ENCODE data around the gene AP1S1. TPM values are rescaled to one million over a fixed set of nuclear protein-coding genes. Genes with fewer than 3 reads are reported as not detected.
"Not testable (repeated sequence)": the region's sequence is repeated elsewhere in the genome, so short reads cannot be mapped to it uniquely, and the experiment has no call there.

AP1S1 gene
- 10 to 100 TPM; 14.5 to 35.4 (median 22.7) TPM for total RNA-seq

DNA sequence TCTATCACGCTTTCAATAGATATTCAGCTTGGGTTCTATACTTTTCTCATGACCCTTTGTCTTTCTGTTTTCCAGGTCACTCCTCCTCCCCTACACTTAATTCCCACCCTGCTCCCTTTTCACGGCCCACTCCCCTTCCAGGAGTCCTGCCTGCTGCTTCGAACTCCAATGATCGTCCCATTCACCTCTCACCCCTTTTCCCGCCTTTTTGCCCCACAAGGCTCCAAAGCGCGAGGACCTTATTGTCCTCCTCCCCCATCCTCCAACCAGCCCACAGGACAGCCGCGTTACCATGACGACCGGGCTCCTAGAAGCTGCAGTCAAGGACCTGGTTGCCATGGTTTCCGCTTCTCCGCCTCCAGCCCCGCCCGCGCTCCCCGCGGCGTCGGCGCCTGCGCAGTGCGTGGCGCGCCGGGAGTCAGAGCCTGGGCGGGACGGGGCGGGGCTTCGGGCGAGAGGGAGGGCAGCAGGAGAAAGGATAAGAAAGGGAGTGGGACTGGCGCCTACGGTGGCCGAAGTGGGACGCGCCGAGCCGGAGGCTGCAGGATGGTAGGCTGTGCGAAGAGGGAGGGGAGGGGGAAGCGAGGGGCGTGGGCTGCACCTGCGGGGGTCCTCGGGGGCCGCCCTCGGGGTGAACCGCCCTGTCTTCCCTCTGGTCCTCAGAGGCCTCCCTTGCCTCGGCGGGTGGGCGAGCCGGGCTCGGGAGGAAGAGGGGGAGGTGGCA is at the start of gene AP1S1:
Gene AP1S1 (plus strand): TSS at position 508 of the 724 bp plus-strand sequence. CDS start 39 bp downstream, at position 547.
- Histone ChIP-seq H3K9me3 (no peaks in the 10 kb centered on the region), H3K36me3 (peaks cover 0 to 27% (median under 1%) of the 10 kb centered on the region in 3 donors), H3K4me3 (peak within 1 kb of the TSS; percentile 53 to 80 (median 77)), H3K27me3 (peaks cover 0 to 4% of the 10 kb centered on the region in 2 donors), H3K27ac (peak within 1 kb of the TSS in 2 of 4 donors; percentile 35 to 72), H3K4me1 (peaks cover 0 to 16% (median 9%) of the 10 kb centered on the region in 4 donors)
- TF ChIP-seq POLR2A (IDR thresholded peaks at IDR 0.05) (peak in 1 of 2 donors; percentile 25), EP300 (IDR thresholded peaks at IDR 0.05) (peak in 1 of 2 donors; percentile 58)
- TF ChIP-seq, protein P1, sequence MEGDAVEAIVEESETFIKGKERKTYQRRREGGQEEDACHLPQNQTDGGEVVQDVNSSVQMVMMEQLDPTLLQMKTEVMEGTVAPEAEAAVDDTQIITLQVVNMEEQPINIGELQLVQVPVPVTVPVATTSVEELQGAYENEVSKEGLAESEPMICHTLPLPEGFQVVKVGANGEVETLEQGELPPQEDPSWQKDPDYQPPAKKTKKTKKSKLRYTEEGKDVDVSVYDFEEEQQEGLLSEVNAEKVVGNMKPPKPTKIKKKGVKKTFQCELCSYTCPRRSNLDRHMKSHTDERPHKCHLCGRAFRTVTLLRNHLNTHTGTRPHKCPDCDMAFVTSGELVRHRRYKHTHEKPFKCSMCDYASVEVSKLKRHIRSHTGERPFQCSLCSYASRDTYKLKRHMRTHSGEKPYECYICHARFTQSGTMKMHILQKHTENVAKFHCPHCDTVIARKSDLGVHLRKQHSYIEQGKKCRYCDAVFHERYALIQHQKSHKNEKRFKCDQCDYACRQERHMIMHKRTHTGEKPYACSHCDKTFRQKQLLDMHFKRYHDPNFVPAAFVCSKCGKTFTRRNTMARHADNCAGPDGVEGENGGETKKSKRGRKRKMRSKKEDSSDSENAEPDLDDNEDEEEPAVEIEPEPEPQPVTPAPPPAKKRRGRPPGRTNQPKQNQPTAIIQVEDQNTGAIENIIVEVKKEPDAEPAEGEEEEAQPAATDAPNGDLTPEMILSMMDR (IDR thresholded peaks at IDR 0.05) = peak in 1 of 5 experiments; percentile 14
- peak; percentile 85 to 87 for DNase-seq (ENCODE audit: low spot score in 2 of 2)
- 3% methylated on average over 33 to 48 of the region's 51 CpGs for WGBS, 2 donors

DNA sequence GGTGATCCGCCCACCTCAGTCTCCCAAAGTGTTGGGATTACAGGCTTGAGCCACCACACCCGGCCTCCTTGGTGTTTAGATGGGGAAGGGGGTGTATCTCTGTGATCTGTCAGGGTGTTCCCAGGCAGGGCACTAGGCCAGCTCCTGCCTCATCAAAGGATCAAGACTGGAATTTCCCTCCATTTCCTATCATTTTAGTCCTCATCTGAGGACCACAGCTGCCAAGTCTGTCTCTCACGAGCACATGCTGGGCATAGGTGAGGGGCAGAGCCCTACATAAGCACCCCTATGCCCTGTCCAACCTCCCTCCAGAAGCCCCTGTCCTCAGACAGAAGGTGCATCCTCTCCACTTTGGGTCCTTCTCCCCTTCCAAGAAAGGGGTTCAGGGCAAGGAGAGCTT is 49.5 kb upstream of the AP1S1 start:
- no peaks in the 10 kb centered on the region for H3K36me3 ChIP-seq
- H3K4me1 ChIP-seq = peaks cover 0 to 32% (median 9%) of the 10 kb centered on the region in 4 donors
- no peak for DNase-seq (ENCODE audit: low spot score in 2 of 2)
- no peak overlapping the region for H3K4me3 ChIP-seq
- TF ChIP-seq, protein P1 (IDR thresholded peaks at IDR 0.05) = no peak
- no peaks in the 10 kb centered on the region for H3K27me3 ChIP-seq
- H3K9me3 ChIP-seq = no peaks in the 10 kb centered on the region
- H3K27ac ChIP-seq = no peak overlapping the region
- WGBS, 2 donors = 66 to 73% methylated on average over 3 of the region's 3 CpGs

- not testable (repeated sequence) for H3K4me3 ChIP-seq; DNase-seq (ENCODE audit: low spot score in 2 of 2); H3K9me3 ChIP-seq; H3K36me3 ChIP-seq; H3K27me3 ChIP-seq; H3K27ac ChIP-seq
- peaks cover 0 to 27% (median 7%) of the 10 kb centered on the region in 4 donors for H3K4me1 ChIP-seq
- WGBS, 2 donors = 79% methylated on average over 5 of the region's 5 CpGs
Measured at GRCh38 chr7:101105248-101105647, 49.0 kb upstream of the AP1S1 start.

DNA sequence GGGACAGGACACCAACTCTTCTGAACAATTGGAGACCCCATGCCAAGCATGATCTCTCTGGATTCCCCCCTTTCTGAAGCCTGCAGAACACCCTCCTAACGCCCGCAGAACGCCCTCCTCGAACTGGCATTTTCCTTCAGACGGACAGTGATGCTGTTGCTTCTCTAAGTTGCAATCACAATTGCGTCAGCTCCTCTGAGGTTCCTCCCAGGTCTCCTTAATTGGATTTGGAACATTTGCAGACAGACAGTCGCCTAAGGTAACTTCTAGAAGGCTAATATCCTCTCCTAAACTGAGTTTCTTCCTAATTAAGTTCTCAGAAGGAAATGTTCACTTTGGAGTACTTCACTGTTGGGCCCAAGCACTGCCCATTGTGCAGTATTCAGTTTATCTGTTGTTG is 47.9 kb upstream of the AP1S1 start:
- TF ChIP-seq POLR2A (IDR thresholded peaks at IDR 0.05) = no peak
- TF ChIP-seq EP300 (IDR thresholded peaks at IDR 0.05) = no peak
- TF ChIP-seq, protein P1 (IDR thresholded peaks at IDR 0.05) = no peak
- no peak overlapping the region for H3K4me3 ChIP-seq
- no peaks in the 10 kb centered on the region for H3K9me3 ChIP-seq

GRCh38 chr7:101108330-101108857 is 45.9 kb upstream of the AP1S1 start:
- DNase-seq (ENCODE audit: low spot score in 2 of 2) = peak in 1 of 2 donors; percentile 64
- 40 to 48% methylated on average over 16 of the region's 16 CpGs for WGBS, 2 donors

More for the DNA sequence above, 47.9 kb upstream of the AP1S1 start:
- H3K27me3 ChIP-seq = no peaks in the 10 kb centered on the region
- H3K27ac ChIP-seq = no peak overlapping the region
- H3K36me3 ChIP-seq = no peaks in the 10 kb centered on the region
- H3K4me1 ChIP-seq = peaks cover 0 to 17% (median 0%) of the 10 kb centered on the region in 4 donors
- no peak for DNase-seq (ENCODE audit: low spot score in 2 of 2)
- 85 to 87% methylated on average over 7 of the region's 7 CpGs for WGBS, 2 donors

More at GRCh38 chr7:101108330-101108857, 45.9 kb upstream of the AP1S1 start:
- no peak for TF ChIP-seq POLR2A (IDR thresholded peaks at IDR 0.05)
- TF ChIP-seq, protein P1 (IDR thresholded peaks at IDR 0.05) = no peak
- TF ChIP-seq EP300 (IDR thresholded peaks at IDR 0.05) = peak in 1 of 2 donors; percentile 66
- H3K27me3 ChIP-seq = no peaks in the 10 kb centered on the region
- peaks cover 0 to 13% (median 0%) of the 10 kb centered on the region in 4 donors for H3K4me1 ChIP-seq
- H3K9me3 ChIP-seq = no peaks in the 10 kb centered on the region
- no peaks in the 10 kb centered on the region for H3K36me3 ChIP-seq
- H3K4me3 ChIP-seq = no peak overlapping the region
- H3K27ac ChIP-seq = no peak overlapping the region

All from tibial nerve (tissue), 4 donors.